HEK293 (cell line): ENCODE data around the gene MRGPRG.
"Not testable (repeated sequence)": the region's sequence is repeated elsewhere in the genome, so short reads cannot be mapped to it uniquely, and the experiment has no call there.

Experiments
- CTCF ChIA-PET: fragments of 350-600 bp; formaldehyde crosslinking; extraction: SDS; loops from one replicate; lab custom pipeline; 2021; ENCODE audit warnings: antibody characterized with exemption; lab: Yijun Ruan, JAX
- POLR2A ChIA-PET: fragments of 300-600 bp; formaldehyde crosslinking; extraction: SDS; loops from one replicate; lab custom pipeline; 2020; ENCODE audit warnings: antibody characterized with exemption, inconsistent platforms; lab: Yijun Ruan, JAX
- H3K27ac ChIP-seq: fragments of 200-500 bp; sonication (Bioruptor generic); 2 replicates; pipeline ENCODE4 v1.5.1; 2014; ENCODE audit warnings: low read depth, low read length, control low read depth, inconsistent platforms; ENCODE audit errors: extremely low read depth
- H3K36me3 ChIP-seq, 2 experiments: fragments of 200-500 bp in 1 of 2; sonication (Bioruptor generic) in 1 of 2; 1 replicate in 1 of 2; 2 replicates in 1 of 2; pipeline ENCODE4 v1.5.1; 2014 to 2017; ENCODE audit warnings: inconsistent platforms in 2 of 2, low read length in 2 of 2; ENCODE audit not compliant: control insufficient read depth in 2 of 2, insufficient read depth in 1 of 2
- H3K4me1 ChIP-seq: fragments of 200-500 bp; sonication (Bioruptor generic); 2 replicates; pipeline ENCODE4 v1.5.1; 2014; ENCODE audit warnings: mild to moderate bottlenecking, low read length, inconsistent platforms; ENCODE audit not compliant: control insufficient read depth, insufficient read depth
- H3K4me3 ChIP-seq: 2 replicates; pipeline ENCODE4 v1.5.1; 2011; ENCODE audit warnings: low read depth, mild to moderate bottlenecking, control low read depth, low read length, moderate library complexity
- H3K9me3 ChIP-seq: fragments of 200-500 bp; sonication (Bioruptor generic); 2 replicates; pipeline ENCODE4 v1.5.1; 2014; ENCODE audit warnings: low read depth, low read length, inconsistent platforms; ENCODE audit not compliant: control insufficient read depth, insufficient read depth
- KLF7 ChIP-seq: fragments of 450-650 bp; formaldehyde crosslinking; IDR thresholded peaks from 2 replicates; pipeline ENCODE4 v1.5.1; 2016; ENCODE audit warnings: missing biosample characterization, missing genetic modification characterization, borderline replicate concordance
- ZEB2 ChIP-seq: fragments of 450-650 bp; formaldehyde crosslinking; IDR thresholded peaks from 2 replicates; pipeline ENCODE4 v1.5.1; 2016; ENCODE audit warnings: missing biosample characterization, missing genetic modification characterization
- ZFHX2 ChIP-seq: fragments of 450-650 bp; formaldehyde crosslinking; conservative IDR thresholded peaks from 2 replicates; pipeline ENCODE4 v1.5.1; 2016; ENCODE audit warnings: missing biosample characterization, missing genetic modification characterization
- ZNF155 ChIP-seq: fragments of 450-650 bp; formaldehyde crosslinking; IDR thresholded peaks from 2 replicates; pipeline ENCODE4 v1.5.1; 2016; ENCODE audit warnings: missing biosample characterization, missing genetic modification characterization
- ZNF530 ChIP-seq: fragments of 450-650 bp; formaldehyde crosslinking; IDR thresholded peaks from 2 replicates; pipeline ENCODE4 v1.5.1; 2016; ENCODE audit warnings: low read depth, missing biosample characterization, missing genetic modification characterization
- TF ChIP-seq, protein P1 (sequence below): fragments of 450-650 bp; formaldehyde crosslinking; IDR thresholded peaks from 2 replicates; pipeline ENCODE4 v1.5.1; 2016; ENCODE audit warnings: missing biosample characterization, missing genetic modification characterization
- TF ChIP-seq, protein P2 (sequence below): fragments of 450-650 bp; formaldehyde crosslinking; IDR thresholded peaks from 2 replicates; pipeline ENCODE4 v1.5.1; 2016; ENCODE audit warnings: missing biosample characterization, missing genetic modification characterization

The MRGPRG gene, protein sequence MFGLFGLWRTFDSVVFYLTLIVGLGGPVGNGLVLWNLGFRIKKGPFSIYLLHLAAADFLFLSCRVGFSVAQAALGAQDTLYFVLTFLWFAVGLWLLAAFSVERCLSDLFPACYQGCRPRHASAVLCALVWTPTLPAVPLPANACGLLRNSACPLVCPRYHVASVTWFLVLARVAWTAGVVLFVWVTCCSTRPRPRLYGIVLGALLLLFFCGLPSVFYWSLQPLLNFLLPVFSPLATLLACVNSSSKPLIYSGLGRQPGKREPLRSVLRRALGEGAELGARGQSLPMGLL

DNA sequence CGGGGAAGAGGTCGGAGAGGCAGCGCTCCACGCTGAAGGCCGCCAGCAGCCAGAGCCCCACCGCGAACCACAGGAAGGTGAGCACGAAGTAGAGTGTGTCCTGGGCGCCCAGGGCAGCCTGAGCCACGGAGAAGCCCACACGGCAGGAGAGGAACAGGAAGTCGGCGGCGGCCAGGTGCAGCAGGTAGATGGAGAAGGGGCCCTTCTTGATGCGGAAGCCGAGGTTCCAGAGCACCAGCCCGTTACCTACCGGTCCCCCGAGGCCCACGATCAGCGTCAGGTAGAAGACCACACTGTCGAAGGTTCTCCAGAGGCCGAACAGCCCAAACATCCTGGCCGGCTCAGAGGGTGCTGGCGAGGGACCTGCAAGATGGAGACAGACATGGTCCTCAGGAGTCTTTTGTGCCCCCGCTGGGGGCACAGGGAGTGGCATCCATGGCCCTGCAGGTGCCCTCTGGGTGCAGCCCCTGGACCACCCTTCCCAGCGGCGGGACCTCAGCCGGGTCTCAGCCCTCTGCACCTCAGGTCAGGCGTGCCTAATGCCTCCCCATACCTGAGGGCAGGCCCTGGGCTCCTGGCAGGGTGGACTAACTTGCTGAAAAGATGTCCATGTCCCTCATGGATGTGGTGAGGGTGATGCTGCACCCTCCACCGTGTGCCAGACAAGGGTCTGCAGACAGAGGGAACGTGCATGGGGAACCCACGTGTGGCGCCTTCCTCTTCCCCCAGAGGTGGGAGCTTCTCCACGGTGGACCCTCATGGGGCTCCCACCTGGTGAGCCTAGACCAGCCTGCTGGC lies at the start of gene MRGPRG:
Gene MRGPRG, minus strand, starts transcription at position 331 of the 798 bp plus-strand sequence. Its CDS starts 0 bp downstream, at position 331.
- no peak within 1 kb of the TSS for H3K27ac ChIP-seq
- TF ChIP-seq, protein P1, sequence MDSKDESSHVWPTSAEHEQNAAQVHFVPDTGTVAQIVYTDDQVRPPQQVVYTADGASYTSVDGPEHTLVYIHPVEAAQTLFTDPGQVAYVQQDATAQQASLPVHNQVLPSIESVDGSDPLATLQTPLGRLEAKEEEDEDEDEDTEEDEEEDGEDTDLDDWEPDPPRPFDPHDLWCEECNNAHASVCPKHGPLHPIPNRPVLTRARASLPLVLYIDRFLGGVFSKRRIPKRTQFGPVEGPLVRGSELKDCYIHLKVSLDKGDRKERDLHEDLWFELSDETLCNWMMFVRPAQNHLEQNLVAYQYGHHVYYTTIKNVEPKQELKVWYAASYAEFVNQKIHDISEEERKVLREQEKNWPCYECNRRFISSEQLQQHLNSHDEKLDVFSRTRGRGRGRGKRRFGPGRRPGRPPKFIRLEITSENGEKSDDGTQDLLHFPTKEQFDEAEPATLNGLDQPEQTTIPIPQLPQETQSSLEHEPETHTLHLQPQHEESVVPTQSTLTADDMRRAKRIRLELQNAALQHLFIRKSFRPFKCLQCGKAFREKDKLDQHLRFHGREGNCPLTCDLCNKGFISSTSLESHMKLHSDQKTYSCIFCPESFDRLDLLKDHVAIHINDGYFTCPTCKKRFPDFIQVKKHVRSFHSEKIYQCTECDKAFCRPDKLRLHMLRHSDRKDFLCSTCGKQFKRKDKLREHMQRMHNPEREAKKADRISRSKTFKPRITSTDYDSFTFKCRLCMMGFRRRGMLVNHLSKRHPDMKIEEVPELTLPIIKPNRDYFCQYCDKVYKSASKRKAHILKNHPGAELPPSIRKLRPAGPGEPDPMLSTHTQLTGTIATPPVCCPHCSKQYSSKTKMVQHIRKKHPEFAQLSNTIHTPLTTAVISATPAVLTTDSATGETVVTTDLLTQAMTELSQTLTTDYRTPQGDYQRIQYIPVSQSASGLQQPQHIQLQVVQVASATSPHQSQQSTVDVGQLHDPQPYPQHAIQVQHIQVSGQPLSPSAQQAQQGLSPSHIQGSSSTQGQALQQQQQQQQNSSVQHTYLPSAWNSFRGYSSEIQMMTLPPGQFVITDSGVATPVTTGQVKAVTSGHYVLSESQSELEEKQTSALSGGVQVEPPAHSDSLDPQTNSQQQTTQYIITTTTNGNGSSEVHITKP (tag by site-specific recombination) = no peak
- TF ChIP-seq ZNF530 (no peak), ZNF155 (tag by site-specific recombination) (no peak), KLF7 (tag by site-specific recombination) (no peak), ZFHX2 (tag by site-specific recombination) (no peak)
- TF ChIP-seq, protein P2, sequence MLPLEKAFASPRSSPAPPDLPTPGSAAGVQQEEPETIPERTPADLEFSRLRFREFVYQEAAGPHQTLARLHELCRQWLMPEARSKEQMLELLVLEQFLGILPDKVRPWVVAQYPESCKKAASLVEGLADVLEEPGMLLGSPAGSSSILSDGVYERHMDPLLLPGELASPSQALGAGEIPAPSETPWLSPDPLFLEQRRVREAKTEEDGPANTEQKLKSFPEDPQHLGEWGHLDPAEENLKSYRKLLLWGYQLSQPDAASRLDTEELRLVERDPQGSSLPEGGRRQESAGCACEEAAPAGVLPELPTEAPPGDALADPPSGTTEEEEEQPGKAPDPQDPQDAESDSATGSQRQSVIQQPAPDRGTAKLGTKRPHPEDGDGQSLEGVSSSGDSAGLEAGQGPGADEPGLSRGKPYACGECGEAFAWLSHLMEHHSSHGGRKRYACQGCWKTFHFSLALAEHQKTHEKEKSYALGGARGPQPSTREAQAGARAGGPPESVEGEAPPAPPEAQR (tag by site-specific recombination) = no peak
- TF ChIP-seq, all 188 proteins: peak for 0
- H3K4me3 ChIP-seq = no peak within 1 kb of the TSS
- H3K4me1 ChIP-seq = no peaks in the 10 kb centered on the region
- POLR2A ChIA-PET = no interaction called here
- no peaks in the 10 kb centered on the region for H3K9me3 ChIP-seq
- CTCF ChIA-PET = interaction anchor here (1.5 kb wide), 1 partner anchor 127 kb away, joined by 4 read pairs; no protein-coding TSS in a partner anchor
- no peaks in the 10 kb centered on the region for H3K36me3 ChIP-seq

DNA sequence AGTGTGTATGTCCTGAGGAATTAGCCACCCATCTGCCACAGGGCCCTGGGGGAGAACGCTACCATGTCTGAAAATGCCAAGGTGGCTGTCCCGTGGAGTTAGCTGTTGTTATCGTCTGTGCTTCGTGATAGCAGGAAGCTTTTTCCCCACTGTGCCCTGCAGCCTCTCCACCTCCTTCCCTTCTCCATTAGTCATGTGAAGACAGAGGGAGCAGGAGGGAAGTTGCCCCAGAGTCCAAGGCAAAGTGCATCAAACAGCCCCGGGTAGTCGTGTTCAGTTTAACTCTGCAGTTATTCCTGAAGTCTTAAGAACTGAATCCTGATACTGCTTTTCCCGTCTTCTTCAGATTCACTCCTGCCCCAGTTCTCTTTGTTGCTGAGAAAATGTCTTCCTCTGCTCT lies 43.9 kb upstream of the MRGPRG start:
- H3K4me3 ChIP-seq, H3K27ac ChIP-seq, H3K9me3 ChIP-seq, CTCF ChIA-PET, H3K36me3 ChIP-seq, H3K4me1 ChIP-seq, POLR2A ChIA-PET: not testable (repeated sequence)

DNA sequence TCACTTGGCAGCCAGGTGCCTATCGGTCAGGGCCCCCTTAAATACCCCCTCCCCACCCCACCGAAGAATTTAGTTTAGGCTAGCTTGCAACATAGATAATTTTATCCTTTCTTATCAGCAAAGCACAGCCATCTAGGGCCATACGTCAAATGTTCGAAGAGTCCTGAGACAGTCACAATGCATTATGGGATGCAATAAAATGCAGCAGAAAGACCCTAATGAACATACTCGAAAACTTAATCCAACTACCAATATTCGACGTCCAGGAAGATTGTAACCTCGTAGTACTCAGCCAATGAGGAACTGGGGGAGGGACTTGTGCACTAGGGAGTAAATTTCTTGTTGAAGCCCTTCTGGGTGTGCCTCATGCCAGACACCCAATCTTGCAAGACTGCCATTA lies 43.2 kb upstream of the MRGPRG start:
- H3K36me3 ChIP-seq, H3K27ac ChIP-seq, H3K9me3 ChIP-seq, H3K4me1 ChIP-seq, POLR2A ChIA-PET, H3K4me3 ChIP-seq, CTCF ChIA-PET: not testable (repeated sequence)

DNA sequence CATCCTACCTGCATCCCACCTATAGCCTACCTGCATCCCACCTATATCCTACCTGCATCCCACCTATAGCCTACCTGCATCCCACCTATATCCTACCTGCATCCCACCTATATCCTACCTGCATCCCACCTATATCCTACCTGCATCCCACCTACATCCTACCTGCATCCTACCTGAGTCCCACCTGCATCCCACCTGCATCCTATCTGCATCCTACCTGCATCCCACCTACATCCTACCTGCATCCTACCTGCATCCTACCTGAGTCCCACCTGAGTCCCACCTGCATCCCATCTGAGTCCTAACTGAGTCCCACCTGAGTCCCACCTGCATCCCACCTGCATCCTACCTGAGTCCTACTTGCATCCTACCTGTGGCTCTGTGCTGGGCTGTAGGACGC lies 38.9 kb upstream of the MRGPRG start:
- H3K27ac ChIP-seq, H3K4me1 ChIP-seq, CTCF ChIA-PET: not testable (repeated sequence)
- peak; percentile 100 for TF ChIP-seq ZEB2 (tag by site-specific recombination)
- TF ChIP-seq, all 188 proteins: peak for 1; not testable (repeated sequence) for 187
- H3K36me3 ChIP-seq, POLR2A ChIA-PET, H3K9me3 ChIP-seq, H3K4me3 ChIP-seq: not testable (repeated sequence)

DNA sequence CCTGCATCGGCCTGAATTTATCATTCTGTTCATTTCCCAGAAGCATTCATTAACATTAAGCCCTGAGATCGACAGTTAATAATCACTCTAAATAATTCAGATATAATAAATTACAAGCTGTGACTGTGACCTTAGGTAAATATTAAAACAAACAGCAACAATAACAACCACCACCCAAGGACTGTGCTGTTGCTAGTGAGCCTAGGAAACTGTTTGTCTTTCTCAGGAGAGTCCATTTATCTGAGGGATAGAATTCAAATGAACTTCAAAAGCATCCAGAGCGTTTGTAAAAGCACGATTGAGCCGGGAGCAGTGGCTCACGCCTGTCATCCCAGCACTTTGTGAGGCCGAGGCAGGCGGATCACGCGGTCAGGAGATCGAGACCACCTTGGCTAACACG lies 36.6 kb upstream of the MRGPRG start:
- H3K4me1 ChIP-seq, H3K27ac ChIP-seq, POLR2A ChIA-PET, H3K4me3 ChIP-seq, CTCF ChIA-PET, H3K9me3 ChIP-seq, H3K36me3 ChIP-seq: not testable (repeated sequence)

DNA sequence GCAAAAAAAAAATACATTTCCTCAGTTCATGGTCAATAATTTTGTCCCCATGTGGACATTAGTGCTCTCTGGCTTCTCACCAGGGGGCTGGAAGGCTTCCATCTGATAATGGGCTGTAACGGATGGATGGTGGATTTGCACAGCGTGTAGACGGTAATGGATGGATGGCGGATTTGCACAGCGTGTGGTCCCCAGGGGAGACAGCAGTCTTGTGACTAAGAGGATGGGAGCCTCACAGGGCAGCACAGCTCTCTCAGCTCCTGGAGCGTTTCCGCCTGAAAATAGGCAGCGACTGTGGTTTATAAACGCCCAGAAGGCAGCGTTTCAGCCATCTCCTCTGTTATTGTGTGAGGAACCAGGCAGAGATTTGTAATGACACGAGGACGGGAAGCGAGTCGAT lies 36.2 kb upstream of the MRGPRG start:
- H3K36me3 ChIP-seq, POLR2A ChIA-PET, H3K9me3 ChIP-seq, H3K4me3 ChIP-seq, CTCF ChIA-PET, H3K4me1 ChIP-seq, H3K27ac ChIP-seq: not testable (repeated sequence)
